ENCODE data around the gene KIF2C. TPM values are rescaled to one million over a fixed set of nuclear protein-coding genes. Genes with fewer than 3 reads are reported as not detected.

KIF2C gene
- total and polyA plus RNA-seq, 9 of the 15 experiments (the other 6 are each of a cell fraction or from before 2014, with no cell fraction given) = 84.9 to 226 (median 169) TPM

DNA sequence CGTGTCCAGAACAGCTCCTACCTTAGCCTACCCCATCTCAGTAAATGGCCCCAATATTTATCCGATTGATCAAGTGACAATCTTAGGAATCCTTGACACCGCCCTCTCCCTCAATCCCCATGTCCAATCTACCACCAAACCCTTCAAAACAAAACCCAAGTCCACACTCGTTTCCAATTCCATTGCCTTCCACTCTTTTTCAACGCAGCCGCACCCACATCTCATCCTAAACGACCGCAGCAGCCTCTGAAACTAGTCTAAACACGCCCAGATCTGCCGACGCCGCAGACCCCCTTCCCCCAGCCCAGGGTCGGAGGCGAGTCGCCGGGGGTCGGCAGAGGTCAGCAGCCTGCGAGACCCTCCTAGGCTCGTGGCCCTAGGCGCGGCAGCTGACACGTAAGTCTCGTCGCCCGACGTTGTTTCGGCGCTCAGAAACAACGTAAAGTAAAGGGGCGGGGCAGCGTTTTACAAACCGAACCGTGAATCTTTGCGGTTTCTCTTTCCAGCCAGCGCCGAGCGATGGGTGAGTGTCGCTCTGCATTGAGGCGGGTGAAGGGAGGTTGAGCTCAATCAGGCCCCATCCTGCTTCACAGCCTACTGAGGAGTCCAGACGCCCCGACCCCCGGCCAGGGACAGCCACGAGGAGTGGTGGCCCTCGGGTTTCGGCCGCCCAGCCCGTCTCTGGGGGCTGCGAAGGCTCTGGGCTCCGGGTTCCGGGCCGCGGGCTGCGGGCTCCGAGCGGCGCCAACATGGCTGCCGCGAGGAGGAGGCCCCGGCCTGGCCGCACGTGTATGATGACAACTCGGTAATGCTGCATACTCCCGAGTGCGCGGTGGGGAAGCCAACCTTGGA lies 35.7 kb downstream of the KIF2C start, which contains the start of gene RPS8 (continued):
- TF ChIP-seq, protein P1, sequence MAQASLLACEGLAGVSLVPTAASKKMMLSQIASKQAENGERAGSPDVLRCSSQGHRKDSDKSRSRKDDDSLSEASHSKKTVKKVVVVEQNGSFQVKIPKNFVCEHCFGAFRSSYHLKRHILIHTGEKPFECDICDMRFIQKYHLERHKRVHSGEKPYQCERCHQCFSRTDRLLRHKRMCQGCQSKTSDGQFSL (CRISPR knock-in tag; IDR thresholded peaks at IDR 0.05) = peak; percentile 60; the same call in 1 of the 2 replicates
- TF ChIP-seq, protein P1 (tag; IDR thresholded peaks at IDR 0.05) = no peak
- TF ChIP-seq SRSF7 (optimal IDR thresholded peaks at IDR 0.05; ENCODE audit: low read depth, low read length) (no peak), TFAM (CRISPR knock-in tag; conservative IDR thresholded peaks at IDR 0.05) (no peak), SNIP1 (IDR thresholded peaks at IDR 0.05; ENCODE audit: low read depth) (peak; percentile 29; the same call in 1 of the 2 replicates), ZNF146 (CRISPR knock-in tag; IDR thresholded peaks at IDR 0.05; ENCODE audit: unreplicated experiment) (no peak), ZNF12 (CRISPR knock-in tag; IDR thresholded peaks at IDR 0.05) (no peak; the same call in 1 of the 2 replicates), CTBP1 (IDR thresholded peaks at IDR 0.05; ENCODE audit: borderline replicate concordance) (peak; percentile 81), SRSF1 (IDR thresholded peaks at IDR 0.05; ENCODE audit: low read depth, low read length) (0 out of 2 replicates have a peak, but pooled peaks have one; percentile 95), KLF16 (IDR thresholded peaks at IDR 0.05) (no peak), ZNF764 (CRISPR knock-in tag; IDR thresholded peaks at IDR 0.05; ENCODE audit: low read depth) (no peak), ARID2 (IDR thresholded peaks at IDR 0.05) (peak; percentile 66; the same call in 1 of the 2 replicates), KDM5B (IDR thresholded peaks at IDR 0.05; ENCODE audit: insufficient replicate concordance, low read depth, low read length) (peak; percentile 99), RFX5 (IDR thresholded peaks at IDR 0.05; ENCODE audit: low read depth, low read length) (no peak), ZNF766 (CRISPR knock-in tag; conservative IDR thresholded peaks at IDR 0.05) (peak; percentile 55; the same call in 1 of the 2 replicates), ZNF589 (CRISPR knock-in tag; IDR thresholded peaks at IDR 0.05; ENCODE audit: low read depth) (peak; percentile 73), CXXC5 (CRISPR knock-in tag; IDR thresholded peaks at IDR 0.05) (peak; percentile 97), HMG20B (CRISPR knock-in tag; IDR thresholded peaks at IDR 0.05) (no peak), MED1 (CRISPR knock-in tag; IDR thresholded peaks at IDR 0.05; ENCODE audit: borderline replicate concordance) (0 out of 2 replicates have a peak, but pooled peaks have one; percentile 18), HMGN3 (IDR thresholded peaks at IDR 0.05; ENCODE audit: borderline replicate concordance, extremely low read depth, insufficient read length, low read depth, low read length) (peak; percentile 80), SMARCC2 (IDR thresholded peaks at IDR 0.05; ENCODE audit: low read depth) (peak; percentile 75; the same call in 1 of the 2 replicates)
- TF ChIP-seq, protein P2, sequence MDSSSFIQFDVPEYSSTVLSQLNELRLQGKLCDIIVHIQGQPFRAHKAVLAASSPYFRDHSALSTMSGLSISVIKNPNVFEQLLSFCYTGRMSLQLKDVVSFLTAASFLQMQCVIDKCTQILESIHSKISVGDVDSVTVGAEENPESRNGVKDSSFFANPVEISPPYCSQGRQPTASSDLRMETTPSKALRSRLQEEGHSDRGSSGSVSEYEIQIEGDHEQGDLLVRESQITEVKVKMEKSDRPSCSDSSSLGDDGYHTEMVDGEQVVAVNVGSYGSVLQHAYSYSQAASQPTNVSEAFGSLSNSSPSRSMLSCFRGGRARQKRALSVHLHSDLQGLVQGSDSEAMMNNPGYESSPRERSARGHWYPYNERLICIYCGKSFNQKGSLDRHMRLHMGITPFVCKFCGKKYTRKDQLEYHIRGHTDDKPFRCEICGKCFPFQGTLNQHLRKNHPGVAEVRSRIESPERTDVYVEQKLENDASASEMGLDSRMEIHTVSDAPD (CRISPR knock-in tag; IDR thresholded peaks at IDR 0.05) = no peak
- TF ChIP-seq, protein P3, sequence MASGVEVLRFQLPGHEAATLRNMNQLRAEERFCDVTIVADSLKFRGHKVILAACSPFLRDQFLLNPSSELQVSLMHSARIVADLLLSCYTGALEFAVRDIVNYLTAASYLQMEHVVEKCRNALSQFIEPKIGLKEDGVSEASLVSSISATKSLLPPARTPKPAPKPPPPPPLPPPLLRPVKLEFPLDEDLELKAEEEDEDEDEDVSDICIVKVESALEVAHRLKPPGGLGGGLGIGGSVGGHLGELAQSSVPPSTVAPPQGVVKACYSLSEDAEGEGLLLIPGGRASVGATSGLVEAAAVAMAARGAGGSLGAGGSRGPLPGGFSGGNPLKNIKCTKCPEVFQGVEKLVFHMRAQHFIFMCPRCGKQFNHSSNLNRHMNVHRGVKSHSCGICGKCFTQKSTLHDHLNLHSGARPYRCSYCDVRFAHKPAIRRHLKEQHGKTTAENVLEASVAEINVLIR (CRISPR knock-in tag; IDR thresholded peaks at IDR 0.05) = peak; percentile 99
- TF ChIP-seq, protein P4, sequence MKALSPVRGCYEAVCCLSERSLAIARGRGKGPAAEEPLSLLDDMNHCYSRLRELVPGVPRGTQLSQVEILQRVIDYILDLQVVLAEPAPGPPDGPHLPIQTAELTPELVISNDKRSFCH (CRISPR knock-in tag; IDR thresholded peaks at IDR 0.05) = no peak
- TF ChIP-seq, protein P4 (tag; IDR thresholded peaks at IDR 0.05) = peak; percentile 57

All from K562 (cell line).